ENCODE results near the gene CLPSL1. TPM values are rescaled to one million over a fixed set of nuclear protein-coding genes. Genes with fewer than 3 reads are reported as not detected.

The CLPSL1 gene
- total RNA-seq, 1 donor from 2014 or later, result 0.40 TPM

GRCh38 chr6:35754452-35755277, 26.2 kb upstream of the CLPSL1 start:
- no peak for DNase-seq (ENCODE audit: low spot score in 2 of 2, unreplicated experiment in 2 of 2)
- no peaks in the 10 kb centered on the region for H3K9me3 Mint-ChIP-seq

GRCh38 chr6:35755278-35755924, 25.4 kb upstream of the CLPSL1 start:
- TF ChIP-seq, protein P1, sequence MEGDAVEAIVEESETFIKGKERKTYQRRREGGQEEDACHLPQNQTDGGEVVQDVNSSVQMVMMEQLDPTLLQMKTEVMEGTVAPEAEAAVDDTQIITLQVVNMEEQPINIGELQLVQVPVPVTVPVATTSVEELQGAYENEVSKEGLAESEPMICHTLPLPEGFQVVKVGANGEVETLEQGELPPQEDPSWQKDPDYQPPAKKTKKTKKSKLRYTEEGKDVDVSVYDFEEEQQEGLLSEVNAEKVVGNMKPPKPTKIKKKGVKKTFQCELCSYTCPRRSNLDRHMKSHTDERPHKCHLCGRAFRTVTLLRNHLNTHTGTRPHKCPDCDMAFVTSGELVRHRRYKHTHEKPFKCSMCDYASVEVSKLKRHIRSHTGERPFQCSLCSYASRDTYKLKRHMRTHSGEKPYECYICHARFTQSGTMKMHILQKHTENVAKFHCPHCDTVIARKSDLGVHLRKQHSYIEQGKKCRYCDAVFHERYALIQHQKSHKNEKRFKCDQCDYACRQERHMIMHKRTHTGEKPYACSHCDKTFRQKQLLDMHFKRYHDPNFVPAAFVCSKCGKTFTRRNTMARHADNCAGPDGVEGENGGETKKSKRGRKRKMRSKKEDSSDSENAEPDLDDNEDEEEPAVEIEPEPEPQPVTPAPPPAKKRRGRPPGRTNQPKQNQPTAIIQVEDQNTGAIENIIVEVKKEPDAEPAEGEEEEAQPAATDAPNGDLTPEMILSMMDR (IDR thresholded peaks at IDR 0.05; ENCODE audit: unreplicated experiment), result no peak
- DNase-seq (ENCODE audit: low spot score in 2 of 2, unreplicated experiment in 2 of 2), result no peak
- H3K27me3 Mint-ChIP-seq (ENCODE audit: low read depth), result peaks cover 8% of the 10 kb centered on the region
- no peak overlapping the region for H3K4me3 Mint-ChIP-seq
- H3K4me1 Mint-ChIP-seq, result peaks cover 1% of the 10 kb centered on the region
- H3K9me3 Mint-ChIP-seq, result no peaks in the 10 kb centered on the region
- no peaks in the 10 kb centered on the region for H3K36me3 Mint-ChIP-seq
- H3K27ac Mint-ChIP-seq, result no peak overlapping the region

More at GRCh38 chr6:35754452-35755277, 26.2 kb upstream of the CLPSL1 start:
- Mint-ChIP-seq H3K4me3 (no peak overlapping the region), H3K27me3 (ENCODE audit: low read depth) (peaks cover 5% of the 10 kb centered on the region), H3K4me1 (peaks cover 1% of the 10 kb centered on the region), H3K27ac (no peak overlapping the region), H3K36me3 (no peaks in the 10 kb centered on the region)
- TF ChIP-seq, protein P1 (IDR thresholded peaks at IDR 0.05; ENCODE audit: unreplicated experiment), result no peak

DNA sequence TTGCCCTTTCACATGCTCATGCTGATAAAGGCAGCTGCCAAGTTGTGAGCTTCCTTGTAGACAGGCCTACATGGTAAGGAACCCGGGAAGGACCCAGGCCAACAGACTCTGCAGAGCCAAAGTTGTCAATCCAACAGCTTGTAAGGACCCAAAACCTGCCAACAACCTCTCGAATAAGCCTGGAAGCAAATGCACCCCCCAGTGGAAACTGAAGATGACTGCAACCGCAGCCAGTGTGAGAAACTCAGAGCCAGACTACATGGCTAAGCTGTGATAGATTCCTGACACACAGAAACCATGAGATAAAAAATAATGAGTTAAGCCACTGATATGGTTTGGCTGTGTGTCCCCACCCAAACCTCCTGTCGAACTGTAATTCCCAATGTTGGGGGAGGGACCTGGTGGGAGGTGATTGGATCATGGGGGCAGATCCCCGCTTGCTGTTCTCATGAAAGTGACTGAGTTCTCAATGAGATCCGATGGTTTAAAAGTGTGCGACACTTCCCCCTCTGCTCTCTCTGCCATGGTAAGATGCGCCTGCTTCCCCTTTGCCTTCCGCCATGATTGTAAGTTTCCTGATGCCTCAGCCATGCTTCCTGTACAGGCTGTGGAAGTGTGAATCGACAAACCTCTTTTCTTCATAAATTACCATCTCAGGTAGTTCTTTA, 23.2 kb upstream of the CLPSL1 start:
- no peak for DNase-seq (ENCODE audit: low spot score in 2 of 2, unreplicated experiment in 2 of 2)
- H3K27me3 Mint-ChIP-seq (ENCODE audit: low read depth), result peaks cover 17% of the 10 kb centered on the region
- H3K4me1 Mint-ChIP-seq, result peaks cover 1% of the 10 kb centered on the region
- H3K36me3 Mint-ChIP-seq, result no peaks in the 10 kb centered on the region
- TF ChIP-seq, protein P1 (IDR thresholded peaks at IDR 0.05; ENCODE audit: unreplicated experiment), result no peak
- no peaks in the 10 kb centered on the region for H3K9me3 Mint-ChIP-seq
- no peak overlapping the region for H3K4me3 Mint-ChIP-seq
- no peak overlapping the region for H3K27ac Mint-ChIP-seq

DNA sequence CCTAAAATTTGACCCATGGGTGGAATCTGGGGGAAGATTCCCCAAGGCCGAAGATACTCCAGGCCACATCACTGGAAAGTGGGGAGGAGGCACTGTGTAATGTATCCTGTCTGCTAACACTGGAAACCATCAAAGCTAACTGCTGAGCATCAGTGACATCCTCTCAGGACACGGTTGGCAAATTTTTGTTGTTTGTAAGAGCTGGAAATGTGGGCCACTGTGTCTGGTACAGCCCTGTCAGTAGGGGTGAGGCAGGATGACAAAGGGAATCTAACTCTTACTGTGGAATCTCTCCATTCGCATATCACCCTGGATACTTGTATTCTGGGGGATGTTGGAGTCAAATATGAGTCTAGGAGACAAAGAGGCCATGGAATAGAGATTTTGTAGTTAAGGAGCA, 21.4 kb upstream of the CLPSL1 start:
- Mint-ChIP-seq H3K4me3 (no peak overlapping the region), H3K27me3 (ENCODE audit: low read depth) (peaks cover 35% of the 10 kb centered on the region), H3K9me3 (no peaks in the 10 kb centered on the region), H3K27ac (no peak overlapping the region), H3K4me1 (peaks cover 11% of the 10 kb centered on the region), H3K36me3 (no peaks in the 10 kb centered on the region)
- DNase-seq (ENCODE audit: low spot score in 2 of 2, unreplicated experiment in 2 of 2), result no peak
- TF ChIP-seq, protein P1 (IDR thresholded peaks at IDR 0.05; ENCODE audit: unreplicated experiment), result no peak

GRCh38 chr6:35765739-35766138, 15.1 kb upstream of the CLPSL1 start:
- no peak overlapping the region for H3K4me3 Mint-ChIP-seq
- H3K4me1 Mint-ChIP-seq, result peaks cover 11% of the 10 kb centered on the region
- H3K36me3 Mint-ChIP-seq, result no peaks in the 10 kb centered on the region
- H3K27ac Mint-ChIP-seq, result no peak overlapping the region
- no peaks in the 10 kb centered on the region for H3K9me3 Mint-ChIP-seq
- H3K27me3 Mint-ChIP-seq (ENCODE audit: low read depth), result peaks cover 53% of the 10 kb centered on the region
- DNase-seq (ENCODE audit: low spot score in 2 of 2, unreplicated experiment in 2 of 2), result no peak
- TF ChIP-seq, protein P1 (IDR thresholded peaks at IDR 0.05; ENCODE audit: unreplicated experiment), result no peak

Data from mesothelial cell of epicardium (in vitro differentiated cells).